D341Med (cell line): ENCODE measurements around the gene MPC2.
A peak's percentile ranks its signal among the peaks of the same experiment; 100 is the strongest.

Experiments
- DNase-seq: peaks from one replicate; pipeline ENCODE4 v3.0.0; 2012; ENCODE audit warnings: low spot score

Gene MPC2

DNA sequence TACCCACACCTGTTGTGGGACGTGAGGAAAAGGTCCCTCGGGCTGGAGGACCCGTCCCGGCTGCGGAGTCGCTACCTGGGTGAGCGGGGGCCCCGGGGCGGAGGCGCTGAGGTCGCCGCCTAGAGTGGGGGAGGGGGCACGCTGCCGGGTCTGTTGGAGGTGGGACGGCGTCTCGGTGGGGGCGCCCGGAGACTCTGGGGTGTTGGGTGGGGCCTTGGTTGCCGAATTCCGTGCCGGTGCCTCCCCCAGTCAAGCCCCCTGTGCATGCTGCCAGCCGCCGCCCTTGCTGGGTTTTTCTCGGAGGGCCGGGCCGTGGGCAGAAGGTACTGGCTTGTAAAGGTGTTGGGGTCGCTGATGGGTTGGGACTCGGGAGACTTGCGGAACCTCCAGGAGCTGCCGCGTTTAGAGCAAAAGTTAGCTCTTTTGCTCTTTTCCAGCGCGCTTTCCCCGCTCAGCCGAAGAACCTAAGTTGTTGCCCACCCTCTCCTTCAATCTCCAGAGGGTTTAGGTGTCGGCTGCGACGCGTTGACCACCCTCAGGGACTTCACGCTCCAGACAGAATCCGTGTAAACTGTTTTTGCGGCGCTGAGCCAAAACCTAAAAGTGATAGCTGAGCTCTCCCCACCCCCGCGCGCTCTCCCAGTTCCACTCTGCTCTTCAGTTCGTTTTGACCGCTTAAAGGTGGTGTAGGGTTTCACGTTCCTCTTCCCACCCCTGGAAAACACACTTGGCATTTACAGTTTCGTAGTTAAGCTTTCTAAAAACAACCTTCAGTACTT lies at the start of gene MPC2:
MPC2 (minus strand) TSS at position 143 of the 779 bp plus-strand sequence. CDS start 1,231 bp downstream, outside the sequence.
- peak; percentile 66 for DNase-seq

DNA sequence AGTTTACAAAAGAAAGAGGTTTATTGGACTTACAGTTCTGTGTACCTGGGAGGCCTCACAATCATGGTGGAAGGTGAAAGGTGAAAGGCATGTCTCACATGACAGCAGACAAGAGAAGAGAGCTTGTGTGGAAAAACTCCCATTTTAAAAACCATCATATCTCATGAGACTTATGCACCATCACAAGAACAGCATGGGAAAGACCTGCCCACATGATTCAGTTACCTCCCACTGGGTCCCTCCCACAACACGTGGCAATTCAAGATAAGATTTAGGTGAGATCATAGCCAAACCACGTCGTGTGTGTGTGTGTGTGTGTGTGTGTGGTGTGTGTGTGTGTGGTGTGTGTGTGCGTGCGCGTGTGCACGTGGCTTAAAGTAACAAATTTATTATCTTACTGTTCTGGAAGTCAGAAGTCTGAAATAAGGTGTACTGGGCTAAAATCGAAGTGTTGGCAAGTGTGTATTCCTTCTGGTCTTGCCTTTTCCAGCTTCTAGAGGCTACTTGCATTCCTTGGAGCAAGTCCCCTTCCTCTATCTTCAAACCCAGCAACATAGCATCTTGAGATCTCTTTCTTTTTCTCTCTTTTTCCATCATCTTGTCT lies 48.1 kb upstream of the MPC2 start:
- peak; percentile 21 for DNase-seq

DNA sequence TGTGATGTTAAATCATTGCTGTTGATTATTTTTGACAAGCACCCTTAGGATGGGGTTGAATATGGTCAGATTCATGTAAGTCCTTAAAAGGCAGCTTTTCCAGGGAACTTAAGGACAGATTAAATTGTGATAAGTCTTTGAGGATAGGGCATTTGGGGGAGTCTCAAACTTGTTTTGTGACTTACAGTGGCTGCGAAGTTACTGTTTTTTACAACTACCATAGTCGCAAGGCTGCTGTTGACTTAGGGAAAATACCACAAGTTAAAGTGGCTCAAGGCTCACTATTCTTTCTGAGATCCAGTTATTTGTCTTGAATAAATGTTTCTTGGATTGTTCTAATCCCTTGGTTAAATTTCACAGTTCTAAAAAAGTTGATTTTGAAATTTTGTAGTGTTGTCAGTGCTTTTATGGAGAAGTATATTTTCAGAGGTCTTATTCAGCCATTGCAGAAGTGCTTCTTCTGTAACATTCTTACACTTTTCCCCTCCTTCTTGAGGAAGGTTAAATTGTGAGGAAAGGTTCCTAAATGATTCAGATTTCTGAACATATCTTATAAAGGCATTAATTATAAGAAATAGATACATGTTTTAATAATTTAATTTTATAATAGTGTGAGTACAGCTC lies 47.0 kb upstream of the MPC2 start:
- no peak for DNase-seq

DNA sequence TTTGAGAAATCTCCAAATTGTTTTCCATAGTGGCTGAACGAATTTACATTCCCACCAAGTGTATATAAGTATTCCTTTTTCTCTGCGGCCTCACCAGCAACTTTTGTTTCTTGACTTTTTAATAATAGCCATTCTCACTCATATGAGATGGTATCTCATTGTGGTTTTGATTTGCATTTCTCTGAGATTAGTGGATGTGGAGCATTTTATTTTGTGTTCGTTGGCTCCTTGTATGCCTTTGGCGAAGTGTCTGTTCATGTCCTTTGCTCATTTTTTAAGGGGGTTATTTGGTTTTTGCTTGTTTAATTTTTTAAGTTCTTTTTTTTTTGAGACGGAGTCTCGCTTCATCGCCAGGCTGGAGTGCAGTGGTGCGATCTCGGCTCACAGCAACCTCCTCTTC lies 45.1 kb upstream of the MPC2 start:
- DNase-seq, result no peak

DNA sequence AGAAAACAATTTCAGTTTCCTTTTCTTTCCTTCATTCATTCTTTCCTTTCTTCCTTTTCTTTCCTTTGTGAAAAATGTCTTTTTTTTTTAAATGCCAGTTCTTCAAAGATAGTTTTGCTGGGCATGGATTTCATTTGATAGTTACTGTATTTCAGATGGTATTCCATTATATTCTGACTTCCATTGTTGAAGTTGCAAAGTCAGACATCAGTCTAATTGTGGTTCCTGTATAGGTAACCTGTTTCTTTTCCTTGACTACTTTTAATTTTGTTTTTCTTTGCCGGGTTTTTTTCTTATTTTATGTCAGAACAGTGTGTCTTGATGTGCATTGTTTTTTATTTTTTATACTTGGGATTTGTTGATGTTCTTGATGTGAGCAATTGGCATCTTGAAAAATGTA lies 40.4 kb upstream of the MPC2 start:
- no peak for DNase-seq

DNA sequence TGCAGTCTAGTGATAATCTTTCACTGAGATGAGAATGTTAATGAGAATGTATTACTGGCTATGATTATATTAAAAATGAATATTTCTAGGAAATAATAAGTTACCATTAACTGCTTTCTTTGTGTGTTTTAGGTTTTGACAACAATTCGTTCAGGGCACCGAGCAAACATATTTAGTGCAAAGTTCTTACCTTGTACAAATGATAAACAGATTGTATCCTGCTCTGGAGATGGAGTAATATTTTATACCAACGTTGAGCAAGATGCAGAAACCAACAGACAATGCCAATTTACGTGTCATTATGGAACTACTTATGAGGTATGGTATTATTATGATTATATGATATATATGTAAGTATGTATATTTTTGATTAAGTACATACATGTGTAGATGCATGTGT lies 37.8 kb upstream of the MPC2 start:
- DNase-seq, result no peak

DNA sequence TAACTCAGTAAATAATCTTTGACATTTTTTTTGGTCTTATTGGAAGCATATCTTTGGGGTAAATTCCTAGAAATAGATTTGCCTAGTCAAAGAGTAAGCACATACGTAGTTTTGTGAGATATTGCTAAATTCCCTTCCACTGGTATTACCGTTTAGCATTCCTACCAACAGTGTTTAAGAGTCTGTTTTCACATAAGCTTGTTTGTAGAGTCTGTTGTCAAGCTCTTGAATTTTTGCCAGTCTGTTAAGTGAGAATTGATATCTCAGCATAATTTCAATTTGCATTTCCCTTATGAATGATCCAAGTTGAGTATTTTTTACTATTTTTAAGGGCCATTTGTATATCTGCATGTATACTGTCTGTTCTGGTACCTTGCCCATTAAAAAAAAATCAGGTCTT lies 37.0 kb upstream of the MPC2 start:
- no peak for DNase-seq

DNA sequence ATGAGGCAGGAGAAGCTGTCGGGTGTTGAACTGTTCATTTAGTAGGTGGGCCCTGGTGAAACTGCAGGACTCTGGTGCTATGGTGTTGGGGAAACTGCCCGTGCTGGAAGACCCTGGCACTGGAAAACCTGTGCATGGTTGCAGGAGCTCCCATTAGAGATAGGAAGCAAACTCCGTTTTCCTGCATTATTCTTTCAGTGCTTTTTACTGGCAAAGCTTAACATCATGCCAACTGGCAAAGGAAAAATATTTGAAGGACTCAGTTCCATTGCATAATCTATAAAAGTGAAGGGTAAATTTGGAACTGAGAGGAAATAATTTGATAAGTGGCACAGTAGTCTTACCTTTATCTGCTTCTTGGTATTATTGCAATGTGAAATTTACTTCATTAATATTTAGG lies 31.7 kb upstream of the MPC2 start:
- DNase-seq, result no peak

DNA sequence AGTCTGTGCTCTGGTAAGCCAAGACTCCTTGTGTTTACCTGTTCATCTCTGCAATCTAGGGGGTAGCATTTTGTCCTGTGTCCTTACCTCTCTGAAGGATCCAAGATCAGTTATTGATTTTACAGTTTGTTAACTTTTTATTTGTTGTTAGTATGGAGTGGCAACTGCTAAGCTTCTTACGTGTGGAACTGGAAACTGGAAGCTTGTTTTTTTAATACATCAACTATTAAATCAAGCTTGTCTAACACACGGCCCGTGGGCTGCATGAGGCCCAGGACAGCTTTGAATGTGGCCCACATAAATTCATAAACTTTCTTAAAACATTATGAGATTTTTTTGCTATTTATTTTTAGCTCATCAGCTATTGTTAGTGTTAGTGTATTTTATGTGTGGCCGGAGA lies 29.2 kb upstream of the MPC2 start:
- no peak for DNase-seq

DNA sequence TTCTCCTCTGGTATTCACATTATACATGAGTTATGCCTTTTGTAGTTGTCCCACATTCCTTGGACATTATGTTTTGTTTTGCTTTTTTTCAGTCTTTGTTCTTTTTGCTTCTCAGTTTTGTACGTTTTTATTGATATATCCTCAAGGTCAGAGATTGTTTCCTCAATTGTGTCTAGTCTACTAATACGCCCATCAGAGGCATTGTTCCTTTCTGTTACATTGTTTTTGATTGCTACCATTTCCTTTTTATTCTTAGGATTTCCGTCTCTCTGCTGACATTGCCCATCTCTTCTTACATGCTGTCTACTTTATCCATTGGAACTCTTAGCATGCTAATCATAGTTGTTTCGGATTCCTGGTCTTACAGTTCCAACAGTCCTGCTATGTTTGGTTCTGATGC lies 27.8 kb upstream of the MPC2 start:
- DNase-seq, result no peak

DNA sequence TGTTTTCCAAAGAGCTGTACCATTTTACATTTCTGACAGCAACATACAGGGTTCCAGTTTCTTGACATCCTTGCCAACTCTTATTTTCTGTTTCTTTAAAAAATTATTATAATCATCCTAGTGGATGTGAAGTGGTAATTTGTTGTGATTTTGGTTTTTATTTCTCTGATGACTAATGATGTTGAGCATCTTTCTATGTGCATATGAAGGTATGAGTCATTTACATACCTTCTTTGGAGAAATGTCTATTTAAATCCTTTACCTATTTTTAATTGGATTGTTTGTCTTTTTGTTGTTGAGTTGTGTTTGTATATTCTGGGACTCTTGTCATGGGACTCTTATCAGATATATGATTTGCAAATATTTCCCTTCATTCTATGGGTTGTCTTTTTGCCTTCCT lies 20.8 kb upstream of the MPC2 start:
- DNase-seq, result no peak

DNA sequence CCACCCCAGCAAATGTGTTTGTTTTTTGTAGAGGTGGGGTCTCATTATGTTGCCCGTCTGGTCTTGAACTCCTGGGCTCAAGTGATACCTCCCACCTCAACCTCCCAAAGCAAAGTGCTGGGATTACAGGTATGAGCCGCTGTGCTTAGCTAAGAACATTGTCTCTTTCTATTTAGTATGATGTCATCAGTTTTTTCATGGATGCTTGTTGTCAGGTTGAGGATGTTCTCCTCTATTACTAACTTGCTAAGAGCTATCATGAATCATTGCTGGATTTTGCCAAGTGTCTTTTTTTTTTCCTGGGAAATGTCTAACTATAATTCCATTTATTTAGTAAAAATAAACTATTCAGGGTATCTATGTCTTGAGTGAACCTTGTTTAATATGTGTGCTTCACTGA lies 19.0 kb upstream of the MPC2 start:
- DNase-seq, result no peak

DNA sequence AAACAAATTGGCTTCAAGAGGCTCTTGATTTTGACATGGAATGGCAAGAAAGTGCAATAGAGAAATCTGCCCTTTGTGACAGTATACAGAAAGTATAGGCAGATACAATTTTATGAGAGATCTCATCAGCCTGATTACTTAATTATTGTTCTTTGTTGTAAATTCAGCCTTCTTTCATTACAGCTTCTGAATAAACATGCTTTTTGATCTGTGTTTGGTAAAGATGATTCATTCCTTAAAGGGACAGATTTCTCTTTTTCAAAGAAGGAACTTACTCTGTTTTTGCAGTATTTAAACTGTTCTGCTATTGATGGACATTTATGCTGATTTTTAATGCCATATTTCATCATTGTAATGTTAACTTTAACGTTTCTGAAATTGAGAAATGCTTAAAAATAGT lies 13.7 kb upstream of the MPC2 start:
- no peak for DNase-seq

DNA sequence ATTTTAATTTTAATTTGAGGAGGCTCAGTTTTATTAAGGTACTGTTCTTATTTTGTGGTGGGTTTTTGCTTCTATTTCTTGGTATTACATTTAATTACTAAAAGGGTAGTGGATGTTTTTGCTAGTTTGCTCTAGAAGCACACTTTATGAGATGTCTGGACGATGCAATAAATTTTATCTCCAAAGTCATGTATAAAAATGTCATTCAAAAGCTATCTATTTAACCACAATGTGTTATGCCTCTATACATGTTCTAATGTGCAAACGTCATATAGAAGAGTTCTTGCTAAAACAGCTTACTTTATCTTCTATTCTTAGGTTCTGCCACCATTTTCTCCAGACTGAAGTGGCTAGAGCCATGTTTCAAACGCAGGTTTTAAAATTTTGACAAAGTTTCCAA lies 12.9 kb upstream of the MPC2 start:
- no peak for DNase-seq

DNA sequence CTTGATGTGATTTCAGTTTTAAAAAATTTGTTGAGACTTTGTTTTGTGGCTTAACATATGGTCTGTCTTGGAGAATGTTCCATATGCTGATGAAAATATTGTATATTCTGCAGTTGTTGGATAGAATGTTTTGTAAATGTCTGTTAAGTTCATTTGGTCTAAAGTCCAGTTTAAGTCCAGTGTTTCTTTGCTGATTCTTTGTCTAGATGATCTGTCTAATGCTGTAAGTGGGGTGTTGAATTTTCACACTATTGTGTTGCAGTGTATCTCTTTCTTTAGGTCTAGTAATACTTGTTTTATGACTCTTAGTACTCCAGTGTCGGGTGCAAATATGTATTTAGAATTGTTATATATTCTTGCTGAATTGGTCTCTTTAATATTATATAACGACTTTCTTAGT lies 10.9 kb upstream of the MPC2 start:
- DNase-seq, result no peak

DNA sequence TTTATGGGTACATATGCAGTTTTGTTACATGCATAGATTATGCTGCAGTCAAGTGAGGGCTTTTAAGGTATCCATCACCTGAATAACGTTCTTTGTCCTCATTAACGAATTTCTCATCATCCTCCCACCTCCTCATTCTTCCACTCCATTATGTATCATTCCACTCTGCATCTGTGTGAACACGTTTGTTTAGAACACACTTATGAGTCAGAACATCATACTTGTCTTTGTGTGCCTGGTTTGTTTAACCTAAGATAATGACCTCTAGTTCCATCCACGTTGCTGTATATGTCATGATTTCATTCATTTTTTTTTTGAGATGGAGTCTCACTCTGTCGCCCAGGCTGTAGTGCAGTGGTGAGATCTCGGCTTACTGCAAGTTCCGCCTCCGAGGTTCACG lies 6.7 kb upstream of the MPC2 start:
- no peak for DNase-seq

DNA sequence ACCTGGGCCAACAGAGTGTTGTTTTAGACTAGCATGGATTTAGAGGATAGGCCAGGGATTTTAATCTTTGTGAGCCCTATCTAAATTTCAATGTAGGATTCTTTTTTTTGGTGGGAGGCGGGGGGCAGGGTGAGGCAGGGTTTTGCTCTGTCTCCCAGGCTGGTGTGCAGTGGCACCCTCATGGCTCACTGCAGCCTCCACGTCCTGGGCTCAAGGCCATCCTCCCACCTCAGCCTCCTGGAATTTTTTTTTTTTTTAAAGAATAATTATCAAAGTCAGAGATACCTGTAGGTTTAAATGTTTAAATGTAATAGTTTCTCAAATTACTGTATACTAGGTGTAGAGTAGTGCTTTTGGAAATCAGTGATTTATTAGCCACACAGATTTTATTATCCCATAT lies 3.4 kb upstream of the MPC2 start:
- no peak for DNase-seq

DNA sequence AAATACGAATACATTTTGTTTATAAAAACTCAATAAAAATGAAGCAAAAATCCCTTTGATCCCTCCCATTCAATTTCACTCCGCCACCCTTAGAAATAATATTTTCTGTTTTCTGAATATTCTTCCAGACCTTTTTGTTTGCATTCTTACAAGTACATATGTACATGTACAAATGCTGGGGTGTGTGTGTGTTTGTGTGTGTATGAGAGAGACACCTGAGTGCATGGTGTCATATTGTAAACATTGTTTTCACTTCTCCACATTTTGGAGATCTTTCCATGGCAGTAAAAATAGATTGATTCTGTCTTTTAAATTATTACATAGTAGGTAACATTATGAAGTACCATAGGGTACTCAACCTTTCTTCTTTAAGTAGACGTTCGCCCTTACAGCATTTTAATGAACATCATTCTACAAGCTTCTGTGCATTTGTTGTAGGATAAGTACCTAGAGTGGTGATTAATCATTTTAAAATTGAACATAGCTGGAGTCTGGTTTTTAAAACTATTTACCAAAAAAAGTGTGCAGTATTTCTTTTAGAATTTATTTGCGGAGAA lies 1.3 kb upstream of the MPC2 start:
- no peak for DNase-seq

DNA sequence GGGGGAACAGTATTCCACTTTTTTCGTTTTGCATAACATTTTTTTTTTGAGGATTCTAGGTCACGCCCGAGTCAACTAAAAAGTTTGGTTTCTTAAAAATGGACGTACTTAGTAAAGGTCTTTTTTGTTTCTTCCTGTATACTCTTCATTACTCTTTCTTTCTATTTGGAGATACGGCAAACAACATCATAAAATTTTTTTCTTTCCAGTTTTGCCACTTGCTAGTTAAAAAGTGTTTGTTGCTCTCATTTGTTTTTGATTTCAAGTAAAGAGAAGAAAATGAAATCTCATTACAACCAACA lies 788 bp upstream of the MPC2 start:
- DNase-seq, result no peak

DNA sequence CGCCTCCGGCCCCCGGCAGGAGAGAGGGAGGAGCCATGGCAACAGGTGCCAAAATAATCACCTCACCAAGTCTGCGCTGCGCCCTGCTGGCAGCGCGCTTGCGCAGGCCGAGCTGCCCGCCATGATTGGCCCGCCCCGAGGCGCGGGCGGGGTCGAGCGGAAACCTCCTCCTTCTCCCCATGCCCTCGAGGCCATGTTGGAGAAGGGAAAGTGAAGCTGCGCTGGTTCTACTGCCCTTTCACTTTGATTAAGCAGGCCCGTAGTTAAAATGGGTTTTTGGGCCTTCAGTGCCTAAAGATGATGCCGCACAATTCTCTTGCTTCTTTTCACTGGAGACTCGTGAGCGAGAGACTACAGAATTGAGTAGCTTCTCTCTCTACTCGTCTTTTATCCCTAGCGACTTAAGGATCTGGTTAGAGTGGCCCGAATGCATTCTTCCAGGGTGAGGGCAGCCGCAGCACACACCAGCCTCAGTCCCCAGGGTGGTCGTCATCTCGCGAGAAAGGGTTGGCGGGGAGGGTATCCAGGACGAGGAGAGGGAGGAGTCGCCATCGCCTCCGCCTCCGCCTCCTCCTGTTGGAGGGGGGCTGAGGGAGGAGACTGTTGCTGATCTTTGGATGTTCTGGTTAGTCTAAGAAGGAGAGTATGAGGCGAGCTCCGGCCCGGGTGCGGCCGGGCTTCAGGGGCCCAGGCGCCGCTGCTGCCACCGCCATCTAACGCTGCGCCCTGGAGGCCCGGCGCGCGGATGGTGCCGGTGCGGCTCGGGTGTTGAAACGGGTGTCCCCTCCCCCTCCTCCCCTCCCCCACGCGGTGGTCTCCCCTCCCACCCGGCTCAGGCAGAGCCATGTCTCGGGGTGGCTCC lies 573 bp downstream of the MPC2 start, which contains the start of gene DCAF6:
DCAF6 (plus strand) TSS at position 616 of the 862 bp plus-strand sequence; CDS start at position 845, 229 bp downstream.
- DNase-seq, result peak; percentile 99

DNA sequence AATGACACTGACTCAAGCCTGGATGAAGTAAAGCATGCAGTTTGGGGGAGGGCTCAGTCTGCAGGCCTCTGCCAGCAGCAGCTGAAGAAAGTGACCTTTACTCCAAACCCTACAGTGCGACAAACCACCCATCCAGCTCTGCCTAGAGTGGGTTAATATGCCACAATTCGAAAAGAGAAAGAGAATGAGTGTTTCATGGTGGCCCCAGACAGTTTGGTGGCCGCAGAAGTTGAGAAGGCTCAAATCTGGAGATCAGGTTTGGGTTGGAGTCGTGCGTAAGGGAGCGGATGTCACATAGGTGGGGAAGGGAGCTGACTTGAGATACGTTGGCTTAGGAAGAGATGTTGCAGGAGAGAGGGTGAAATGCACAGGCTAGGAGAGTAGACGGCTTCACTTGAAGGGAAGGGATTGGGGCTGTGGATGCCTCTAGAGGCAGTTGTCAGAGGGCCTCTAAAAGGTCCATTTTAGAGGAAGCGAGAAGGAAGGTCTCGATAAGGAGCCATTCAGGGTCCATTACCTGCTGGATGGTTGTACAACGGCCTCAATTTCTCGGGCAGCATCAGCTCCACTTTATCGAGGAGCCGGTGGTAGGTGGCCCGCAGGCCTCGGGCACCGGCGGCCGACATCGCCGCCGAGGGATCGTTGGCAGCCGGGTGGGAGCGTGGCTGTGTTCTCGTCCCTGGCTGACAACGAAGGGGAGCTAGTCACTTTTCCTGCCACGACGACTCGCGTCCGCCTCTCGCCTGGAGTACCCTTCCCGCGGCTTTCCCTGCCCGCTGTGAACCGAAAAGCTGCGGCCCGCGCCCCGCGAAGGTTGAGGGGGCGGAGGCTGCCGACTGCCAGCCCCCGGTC lies 1.4 kb downstream of the MPC2 start:
- DNase-seq, result peak; percentile 53
